GM23338 (cell line): Measurements from ENCODE around the gene ZFYVE28.

ENCODE experiments used
- CTCF ChIP-seq, 2 experiments: fragments of 200-600 bp in 1 of 2; sonication (generic) in 1 of 2; conservative IDR thresholded peaks; 2 replicates each; pipeline versions ENCODE4 v1.5.1 to v1.6.1; 2016 to 2017; ENCODE audit warnings: antibody characterized with exemption in 2 of 2, low read depth in 2 of 2, mild to moderate bottlenecking in 2 of 2, moderate library complexity in 1 of 2
- EZH2 ChIP-seq: fragments of 200-600 bp; sonication (generic); IDR thresholded peaks from one replicate; pipeline ENCODE4 v1.8.0; 2017; ENCODE audit warnings: antibody characterized with exemption, mild to moderate bottlenecking, low read depth; ENCODE audit not compliant: unreplicated experiment
- EZH2phosphoT487 ChIP-seq: fragments of 200-600 bp; sonication (generic); IDR thresholded peaks from one replicate; pipeline ENCODE4 v1.8.1; 2018; ENCODE audit warnings: antibody characterized with exemption; ENCODE audit not compliant: unreplicated experiment
- POLR2AphosphoS5 ChIP-seq: IDR thresholded peaks from 2 replicates; pipeline ENCODE4 v1.6.1; 2016; ENCODE audit warnings: antibody characterized with exemption, low read depth
- REST ChIP-seq: IDR thresholded peaks from one replicate; pipeline ENCODE4 v1.6.1; 2018; ENCODE audit warnings: antibody characterized with exemption; ENCODE audit not compliant: unreplicated experiment
- ZNF462 ChIP-seq: fragments of 250-450 bp; sonication (Bioruptor Pico); IDR thresholded peaks from 2 replicates; pipeline ENCODE4 v1.5.0; 2020; ENCODE audit warnings: mild to moderate bottlenecking, moderate library complexity

GRCh38 chr4:2423066-2423465 lies 4.6 kb upstream of the ZFYVE28 start:
- no peak for TF ChIP-seq CTCF (conservative IDR thresholded peaks at IDR 0.05; ENCODE audit: low read depth in 2 of 2)
- TF ChIP-seq EZH2phosphoT487, result no peak
- no peak for TF ChIP-seq POLR2AphosphoS5
- TF ChIP-seq EZH2, result no peak
- TF ChIP-seq REST, result no peak
- TF ChIP-seq ZNF462 (CRISPR knock-in tag), result no peak
